Measurements from ENCODE around the gene LMO3. TPM values are rescaled to one million over a fixed set of nuclear protein-coding genes. Genes with fewer than 3 reads are reported as not detected.

Gene LMO3
- total and polyA plus RNA-seq, 2 experiments from 2014 or later = 7.9 to 15.1 TPM

- TF ChIP-seq REST (IDR thresholded peaks at IDR 0.05; ENCODE audit: unreplicated experiment) (no peak), EZH2 (IDR thresholded peaks at IDR 0.05; ENCODE audit: low read depth, unreplicated experiment) (no peak), EZH2phosphoT487 (IDR thresholded peaks at IDR 0.05; ENCODE audit: unreplicated experiment) (no peak), ZNF462 (CRISPR knock-in tag; IDR thresholded peaks at IDR 0.05) (no peak), ZNF331 (CRISPR knock-in tag; IDR thresholded peaks at IDR 0.05; ENCODE audit: low read depth) (no peak), JUNB (IDR thresholded peaks at IDR 0.05; ENCODE audit: unreplicated experiment) (no peak)
Observed at GRCh38 chr12:16555630-16556029, 50.3 kb downstream of the LMO3 start (continued).

- no peaks in the 10 kb centered on the region for H3K27me3 Mint-ChIP-seq (ENCODE audit: insufficient read depth, low read depth, poor library complexity)
- ATAC-seq (no peak), DNase-seq (ENCODE audit: low spot score) (no peak)
- no peaks in the 10 kb centered on the region for H4K20me1 ChIP-seq (replicated peaks; ENCODE audit: insufficient read depth)
- H2AFZ ChIP-seq = no peak overlapping the region
- H3K27ac Mint-ChIP-seq = no peak overlapping the region
- no peak overlapping the region for H3K4me3 Mint-ChIP-seq
- H3K9me3 Mint-ChIP-seq = no peaks in the 10 kb centered on the region
- H3K36me3 Mint-ChIP-seq (ENCODE audit: low read depth) = no peaks in the 10 kb centered on the region
- H3K4me3 ChIP-seq = no peak overlapping the region
- no peaks in the 10 kb centered on the region for H3K9me2 ChIP-seq (ENCODE audit: insufficient read depth)
- H3F3A ChIP-seq (replicated peaks; ENCODE audit: low read depth) = no peaks in the 10 kb centered on the region
- no peak overlapping the region for H3K27ac ChIP-seq (ENCODE audit: low read depth)
- H3K4me1 ChIP-seq (ENCODE audit: insufficient read depth) = peaks cover 39% of the 10 kb centered on the region; the same call in 1 of the 2 replicates
- no peaks in the 10 kb centered on the region for H3K27me3 ChIP-seq (ENCODE audit: insufficient read depth)
- H3K36me3 ChIP-seq (ENCODE audit: insufficient read depth) = no peaks in the 10 kb centered on the region
- H3K4me2 ChIP-seq = no peak overlapping the region
- H3K79me2 ChIP-seq (replicated peaks; ENCODE audit: insufficient read depth) = no peaks in the 10 kb centered on the region
- peaks cover 37% of the 10 kb centered on the region for H3K4me1 Mint-ChIP-seq
- TF ChIP-seq EZH2phosphoT487 (IDR thresholded peaks at IDR 0.05; ENCODE audit: unreplicated experiment) (no peak), JUNB (IDR thresholded peaks at IDR 0.05; ENCODE audit: unreplicated experiment) (no peak), ETS1 (IDR thresholded peaks at IDR 0.05) (no peak), STAT1 (IDR thresholded peaks at IDR 0.05; ENCODE audit: unreplicated experiment) (no peak), CREB1 (CRISPR knock-in tag; IDR thresholded peaks at IDR 0.05; ENCODE audit: low read depth) (no peak), REST (IDR thresholded peaks at IDR 0.05; ENCODE audit: unreplicated experiment) (no peak)
Observed at GRCh38 chr12:16553457-16553856, 52.5 kb downstream of the LMO3 start.
